NT2/D1 (cell line): ENCODE data around the gene CDON.

Experiments used
- SUZ12 ChIP-seq: IDR thresholded peaks from 2 replicates; pipeline ENCODE4 v1.6.1; 2011; ENCODE audit not compliant: insufficient read length, insufficient read depth; ENCODE audit errors: extremely low read depth
- YY1 ChIP-seq: IDR thresholded peaks from 2 replicates; pipeline ENCODE4 v1.6.1; 2011; ENCODE audit not compliant: insufficient read length, insufficient read depth

- TF ChIP-seq YY1, result no peak
- no peak for TF ChIP-seq SUZ12
Measured at GRCh38 chr11:125941619-125942611, 120.8 kb downstream of the CDON start.
